ENCODE results near the gene ACE.

DNA sequence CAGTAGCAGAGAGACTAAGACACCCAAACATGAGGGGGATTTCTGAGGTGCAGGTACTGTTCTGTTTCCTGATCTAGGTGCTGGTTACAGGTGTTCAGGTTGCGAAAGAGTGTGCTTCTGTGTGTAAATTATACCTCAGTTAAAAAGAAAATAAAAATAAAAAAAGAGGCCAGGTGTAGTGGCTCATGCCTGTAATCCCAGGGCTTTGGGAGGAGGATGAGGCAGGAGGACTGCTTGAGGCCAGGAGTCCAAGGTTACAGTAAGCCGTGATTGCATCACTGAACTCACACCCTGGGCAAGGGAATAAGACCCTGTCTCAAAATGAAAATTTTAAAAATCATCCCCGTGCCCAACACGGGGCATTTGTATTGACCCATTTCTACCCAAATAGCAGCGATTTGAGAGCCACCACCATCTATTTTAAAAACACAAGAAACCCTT lies 70.2 kb downstream of the ACE start:
- TF ChIP-seq EZH2 (IDR thresholded peaks at IDR 0.05; ENCODE audit: low read depth): no peak
- TF ChIP-seq, protein P1, sequence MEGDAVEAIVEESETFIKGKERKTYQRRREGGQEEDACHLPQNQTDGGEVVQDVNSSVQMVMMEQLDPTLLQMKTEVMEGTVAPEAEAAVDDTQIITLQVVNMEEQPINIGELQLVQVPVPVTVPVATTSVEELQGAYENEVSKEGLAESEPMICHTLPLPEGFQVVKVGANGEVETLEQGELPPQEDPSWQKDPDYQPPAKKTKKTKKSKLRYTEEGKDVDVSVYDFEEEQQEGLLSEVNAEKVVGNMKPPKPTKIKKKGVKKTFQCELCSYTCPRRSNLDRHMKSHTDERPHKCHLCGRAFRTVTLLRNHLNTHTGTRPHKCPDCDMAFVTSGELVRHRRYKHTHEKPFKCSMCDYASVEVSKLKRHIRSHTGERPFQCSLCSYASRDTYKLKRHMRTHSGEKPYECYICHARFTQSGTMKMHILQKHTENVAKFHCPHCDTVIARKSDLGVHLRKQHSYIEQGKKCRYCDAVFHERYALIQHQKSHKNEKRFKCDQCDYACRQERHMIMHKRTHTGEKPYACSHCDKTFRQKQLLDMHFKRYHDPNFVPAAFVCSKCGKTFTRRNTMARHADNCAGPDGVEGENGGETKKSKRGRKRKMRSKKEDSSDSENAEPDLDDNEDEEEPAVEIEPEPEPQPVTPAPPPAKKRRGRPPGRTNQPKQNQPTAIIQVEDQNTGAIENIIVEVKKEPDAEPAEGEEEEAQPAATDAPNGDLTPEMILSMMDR (conservative IDR thresholded peaks at IDR 0.05): no peak
